GM23338 (cell line): ENCODE results near the gene TBX10.

Experiments used
- CTCF ChIP-seq, 2 experiments: fragments of 200-600 bp in 1 of 2; sonication (generic) in 1 of 2; conservative IDR thresholded peaks; 2 replicates each; pipeline versions ENCODE4 v1.5.1 to v1.6.1; 2016 to 2017; ENCODE audit warnings: antibody characterized with exemption in 2 of 2, low read depth in 2 of 2, mild to moderate bottlenecking in 2 of 2, moderate library complexity in 1 of 2
- EZH2 ChIP-seq: fragments of 200-600 bp; sonication (generic); IDR thresholded peaks from one replicate; pipeline ENCODE4 v1.8.0; 2017; ENCODE audit warnings: antibody characterized with exemption, mild to moderate bottlenecking, low read depth; ENCODE audit not compliant: unreplicated experiment

- TF ChIP-seq CTCF (conservative IDR thresholded peaks at IDR 0.05; ENCODE audit: low read depth in 2 of 2) (no peak), EZH2 (no peak)
Observed at GRCh38 chr11:67664696-67665540, 25.4 kb upstream of the TBX10 start.
